ENCODE data around the gene DGKQ. TPM values are rescaled to one million over a fixed set of nuclear protein-coding genes. Genes with fewer than 3 reads are reported as not detected.

The DGKQ gene
- total RNA-seq, 1 experiment from 2014 or later, result 14.2 TPM

DNA sequence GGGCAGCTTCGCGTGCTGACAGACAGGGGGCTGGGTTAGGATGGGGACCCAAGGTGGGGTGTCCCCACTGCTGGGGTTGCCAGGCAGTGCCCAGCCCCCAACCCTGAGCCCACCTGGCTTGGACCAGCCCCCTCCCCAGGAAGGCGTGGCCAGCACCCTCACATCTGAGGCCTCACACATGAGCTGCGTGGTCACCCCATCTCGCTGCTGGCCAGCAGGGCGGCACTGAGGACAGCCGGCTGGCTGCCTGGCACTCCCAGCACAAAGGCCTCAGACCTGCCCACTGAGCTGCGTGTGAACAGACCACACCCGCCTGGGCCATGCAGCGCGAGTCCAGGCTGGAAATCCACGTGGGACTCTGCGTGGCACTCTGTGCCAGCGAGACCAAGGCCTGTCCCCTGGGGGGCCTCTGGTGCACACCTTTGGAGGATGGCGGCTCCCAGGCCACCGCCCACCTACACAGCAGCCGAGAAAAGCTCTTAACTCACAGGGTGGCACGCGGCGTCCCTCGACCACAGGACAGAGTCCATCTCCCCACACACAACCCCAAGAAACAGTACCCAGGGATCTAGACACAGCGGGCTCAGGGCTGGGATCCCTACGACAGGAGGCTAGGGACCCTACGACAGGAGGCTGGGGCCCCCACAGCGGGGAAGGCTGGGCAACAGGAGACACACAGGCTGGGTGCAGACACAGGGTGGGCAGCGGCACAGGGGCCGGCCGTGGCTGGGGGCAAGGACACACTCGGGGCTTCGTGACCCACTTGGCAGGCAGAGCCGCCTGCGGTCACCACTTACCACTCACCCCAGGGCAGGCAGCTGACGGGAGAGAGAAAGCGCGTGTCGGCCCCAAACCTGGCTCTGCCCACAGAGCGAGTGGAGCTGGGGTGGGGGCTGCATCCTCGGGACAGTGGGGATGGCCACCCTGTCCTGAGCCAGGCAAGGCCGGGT, 9.8 kb downstream of the DGKQ start:
- Histone ChIP-seq H3K9me3 (ENCODE audit: low read length) (no peaks in the 10 kb centered on the region), H3K27me3 (ENCODE audit: low read length) (no peaks in the 10 kb centered on the region), H3K4me3 (ENCODE audit: low read length) (no peak overlapping the region), H3F3A (ENCODE audit: low read length, unreplicated experiment) (no peaks in the 10 kb centered on the region), H3K4me2 (ENCODE audit: low read length) (no peak overlapping the region), H3K36me3 (ENCODE audit: low read depth, low read length) (no peaks in the 10 kb centered on the region), H3K4me1 (ENCODE audit: insufficient read depth, low read length) (no peaks in the 10 kb centered on the region), H3K27ac (ENCODE audit: low read length) (no peak overlapping the region), H2AFZ (ENCODE audit: low read length) (no peak overlapping the region), H4K20me1 (ENCODE audit: low read length) (no peaks in the 10 kb centered on the region), H3K9me2 (replicated peaks; ENCODE audit: low read length) (no peaks in the 10 kb centered on the region), H3K79me2 (ENCODE audit: low read length) (no peaks in the 10 kb centered on the region), H3K9ac (ENCODE audit: low read length) (no peak overlapping the region)
- DNase-seq (no peak), ATAC-seq (no peak)
- CTCF ChIA-PET, result no interaction called here
- intact Hi-C loops (cut with micrococcal nuclease), result no loop called here
- BruUV-seq (replicated peaks), result no TSS peak
- TF ChIP-seq CTCF (conservative IDR thresholded peaks at IDR 0.05; ENCODE audit: low read depth, low read length), result no peak
- TF ChIP-seq EZH2 (IDR thresholded peaks at IDR 0.05; ENCODE audit: low read length, unreplicated experiment), result no peak
- TF ChIP-seq EZH2phosphoT487 (IDR thresholded peaks at IDR 0.05; ENCODE audit: borderline replicate concordance, low read length), result no peak
- POLR2A ChIA-PET (ENCODE audit: unreplicated experiment), result no interaction called here

GRCh38 chr4:962231-963208, 10.8 kb downstream of the DGKQ start:
- no peaks in the 10 kb centered on the region for H3K36me3 ChIP-seq (ENCODE audit: low read depth, low read length)
- H3K4me2 ChIP-seq (ENCODE audit: low read length), result no peak overlapping the region
- no peaks in the 10 kb centered on the region for H3K9me2 ChIP-seq (replicated peaks; ENCODE audit: low read length)
- BruUV-seq (replicated peaks), result no TSS peak
- no peaks in the 10 kb centered on the region for H4K20me1 ChIP-seq (ENCODE audit: low read length)
- no peaks in the 10 kb centered on the region for H3K79me2 ChIP-seq (ENCODE audit: low read length)
- TF ChIP-seq EZH2phosphoT487 (IDR thresholded peaks at IDR 0.05; ENCODE audit: borderline replicate concordance, low read length), result no peak
- TF ChIP-seq EZH2 (IDR thresholded peaks at IDR 0.05; ENCODE audit: low read length, unreplicated experiment), result no peak
- no peak for TF ChIP-seq CTCF (conservative IDR thresholded peaks at IDR 0.05; ENCODE audit: low read depth, low read length)
- intact Hi-C loops (cut with micrococcal nuclease), result no loop called here
- ATAC-seq (peak; percentile 6; the same call in 1 of the 2 replicates), DNase-seq (no peak)
- no peaks in the 10 kb centered on the region for H3K9me3 ChIP-seq (ENCODE audit: low read length)
- H3K9ac ChIP-seq (ENCODE audit: low read length), result no peak overlapping the region
- CTCF ChIA-PET, result no interaction called here
- H3K4me1 ChIP-seq (ENCODE audit: insufficient read depth, low read length), result no peaks in the 10 kb centered on the region
- H3K27me3 ChIP-seq (ENCODE audit: low read length), result no peaks in the 10 kb centered on the region
- POLR2A ChIA-PET (ENCODE audit: unreplicated experiment), result no interaction called here
- H3K27ac ChIP-seq (ENCODE audit: low read length), result no peak overlapping the region
- no peak overlapping the region for H3K4me3 ChIP-seq (ENCODE audit: low read length)
- H3F3A ChIP-seq (ENCODE audit: low read length, unreplicated experiment), result no peaks in the 10 kb centered on the region
- no peak overlapping the region for H2AFZ ChIP-seq (ENCODE audit: low read length)

Measured in PC-3 (cell line).